ENCODE data around the gene DTX1.

Gene DTX1

GRCh38 chr12:113071135-113072112 lies 14.9 kb downstream of the DTX1 start:
- DNase-seq (ENCODE audit: low read depth) = no peak

GRCh38 chr12:113072136-113072535 lies 15.6 kb downstream of the DTX1 start:
- DNase-seq (ENCODE audit: low read depth) = no peak

DNA sequence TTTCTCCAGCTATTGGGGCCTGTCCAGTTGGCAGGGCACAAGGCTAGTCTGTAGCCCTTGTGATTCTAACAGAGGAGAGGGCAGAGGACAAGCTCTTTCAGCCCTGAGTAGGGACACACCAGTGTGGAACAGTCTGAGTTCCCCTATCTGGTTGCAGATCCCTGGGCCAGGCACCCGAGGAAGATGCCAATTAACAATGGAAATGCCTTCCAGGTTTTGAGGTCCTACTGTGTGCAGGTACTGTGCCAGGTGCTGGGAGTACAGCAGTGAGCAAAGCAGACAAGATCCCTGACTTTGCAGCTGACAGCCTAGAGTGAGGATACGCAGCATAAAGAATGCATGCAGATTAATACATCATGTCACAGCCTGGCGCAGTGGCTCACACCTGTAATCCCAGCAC lies 17.1 kb downstream of the DTX1 start:
- no peak for DNase-seq (ENCODE audit: low read depth)

GRCh38 chr12:113075137-113075683 lies 18.7 kb downstream of the DTX1 start:
- no peak for DNase-seq (ENCODE audit: low read depth)

DNA sequence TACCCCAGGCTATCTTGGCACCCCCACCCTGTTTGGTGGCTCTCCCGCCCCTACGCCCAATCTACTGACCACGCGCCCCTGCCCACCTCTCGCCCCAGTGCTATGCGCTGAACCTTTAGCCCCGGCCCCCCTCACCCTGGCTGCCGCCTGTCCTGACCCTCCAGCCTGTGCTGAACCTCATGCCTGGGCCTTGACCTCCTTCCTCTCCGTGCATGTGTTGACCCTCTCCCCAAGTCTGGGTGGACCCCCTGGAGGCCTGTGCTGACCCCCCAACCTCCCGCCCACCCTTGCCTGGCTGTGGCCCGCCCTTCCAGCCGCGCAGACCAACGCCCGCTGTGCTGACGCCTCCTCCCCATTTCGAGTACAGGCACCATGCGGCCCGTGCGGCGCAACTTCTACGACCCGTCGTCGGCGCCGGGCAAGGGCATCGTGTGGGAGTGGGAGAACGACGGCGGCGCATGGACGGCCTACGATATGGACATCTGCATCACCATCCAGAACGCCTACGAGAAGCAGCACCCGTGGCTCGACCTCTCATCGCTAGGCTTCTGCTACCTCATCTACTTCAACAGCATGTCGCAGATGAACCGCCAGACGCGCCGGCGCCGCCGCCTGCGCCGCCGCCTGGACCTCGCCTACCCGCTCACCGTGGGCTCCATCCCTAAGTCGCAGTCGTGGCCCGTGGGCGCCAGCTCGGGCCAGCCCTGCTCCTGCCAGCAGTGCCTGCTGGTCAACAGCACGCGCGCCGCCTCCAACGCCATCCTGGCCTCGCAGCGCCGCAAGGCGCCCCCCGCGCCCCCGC lies 20.7 kb downstream of the DTX1 start:
- no peak for DNase-seq (ENCODE audit: low read depth)

GRCh38 chr12:113077859-113078255 lies 21.3 kb downstream of the DTX1 start:
- DNase-seq (ENCODE audit: low read depth) = no peak

DNA sequence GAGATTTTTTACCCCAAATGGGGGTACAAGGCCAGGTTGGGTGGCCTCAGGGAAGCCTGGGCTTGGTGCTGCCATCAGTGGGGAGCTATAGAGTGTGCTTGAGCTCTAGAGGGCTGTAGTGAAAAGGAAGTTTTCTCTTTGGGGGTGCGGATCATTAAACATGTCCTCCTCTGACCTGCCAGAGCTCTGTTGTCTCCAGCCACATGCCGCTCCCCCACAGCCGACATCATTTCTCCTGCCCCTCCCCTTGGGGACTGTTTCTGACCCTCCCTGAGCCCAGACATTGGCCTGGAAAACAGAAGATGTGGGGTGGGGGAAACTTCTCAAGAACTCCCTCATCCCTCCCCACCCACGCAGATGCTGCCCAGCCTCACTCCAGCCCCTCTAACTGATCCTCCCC lies 25.3 kb downstream of the DTX1 start:
- DNase-seq (ENCODE audit: low read depth) = no peak

DNA sequence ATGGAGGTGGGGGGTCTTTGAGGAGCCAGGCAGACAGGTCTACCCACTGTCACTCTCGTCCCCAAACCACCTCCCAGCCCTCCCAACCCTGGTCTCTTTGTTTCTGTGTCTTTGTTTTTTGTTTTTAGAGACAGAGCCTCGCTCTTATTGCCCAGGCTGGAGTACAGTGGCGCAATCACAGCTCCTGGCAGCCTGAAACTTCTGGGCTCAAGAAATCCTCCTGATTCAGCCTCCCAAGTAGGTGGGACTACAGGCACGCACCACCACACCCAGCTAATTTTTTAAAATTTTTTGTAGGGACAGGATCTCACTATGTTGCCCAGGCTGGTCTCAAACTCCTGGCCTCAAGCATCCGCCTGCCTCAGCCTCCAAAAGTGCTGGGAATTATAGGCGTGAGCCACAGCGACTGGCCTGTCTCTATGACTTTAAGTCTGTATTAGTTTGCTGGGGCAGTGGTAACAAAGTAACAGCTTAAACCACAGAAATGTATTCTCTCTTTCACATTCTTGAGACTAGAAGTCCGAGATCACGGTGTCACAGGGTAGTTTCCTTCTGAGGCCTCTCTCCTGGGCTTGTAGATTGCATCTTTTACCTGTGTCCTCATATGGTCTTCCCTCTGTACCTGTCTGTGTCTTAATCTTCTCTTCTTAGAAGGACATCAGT lies 26.1 kb downstream of the DTX1 start:
- DNase-seq (ENCODE audit: low read depth) = no peak

GRCh38 chr12:113083863-113084435 lies 27.4 kb downstream of the DTX1 start:
- DNase-seq (ENCODE audit: low read depth) = no peak

- no peak for DNase-seq (ENCODE audit: low read depth)
Observed at GRCh38 chr12:113086249-113087164, 30.0 kb downstream of the DTX1 start.

DNA sequence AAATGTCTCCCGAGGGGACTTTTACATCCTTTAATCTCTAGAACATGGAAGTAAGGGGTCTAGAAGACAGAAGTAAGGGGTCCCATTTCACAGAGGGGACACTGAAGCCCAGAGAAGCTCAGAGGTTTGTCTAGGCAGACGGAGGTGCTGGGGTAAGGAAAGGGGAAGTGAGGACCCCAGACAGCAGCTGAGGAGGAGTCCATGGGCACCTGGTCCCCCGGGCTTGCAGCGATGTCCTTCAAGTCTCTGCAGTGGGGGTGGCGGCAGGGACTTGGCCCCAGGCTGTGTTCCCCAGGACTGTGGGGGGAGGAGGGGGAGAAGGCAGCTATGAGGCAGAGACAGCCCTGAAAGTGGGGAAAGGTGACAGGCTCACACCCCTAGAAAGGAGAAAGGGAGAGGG lies 30.7 kb downstream of the DTX1 start:
- DNase-seq (ENCODE audit: low read depth) = no peak

DNA sequence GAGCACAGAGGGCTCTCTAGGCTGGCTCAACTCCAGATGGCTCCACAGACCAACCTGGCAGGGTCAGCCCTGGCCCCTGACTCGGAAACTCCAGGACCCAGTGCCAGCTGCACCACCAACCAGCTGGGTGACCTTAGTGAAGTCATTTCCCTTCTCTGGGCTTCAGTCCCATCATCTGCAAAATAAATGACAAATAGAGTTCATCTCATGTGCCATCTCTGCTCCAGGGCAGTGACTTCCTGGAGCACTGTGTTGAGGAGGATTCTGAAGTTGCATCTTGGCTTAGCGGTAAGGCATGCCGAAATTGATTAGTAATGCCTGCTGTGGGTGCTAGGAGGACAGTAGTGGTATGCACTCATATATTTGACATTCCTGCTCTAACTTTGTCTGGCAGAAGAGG lies 31.5 kb downstream of the DTX1 start:
- DNase-seq (ENCODE audit: low read depth) = no peak

GRCh38 chr12:113088971-113089756 lies 32.6 kb downstream of the DTX1 start:
- no peak for DNase-seq (ENCODE audit: low read depth)

GRCh38 chr12:113089839-113090238 lies 33.3 kb downstream of the DTX1 start:
- no peak for DNase-seq (ENCODE audit: low read depth)

DNA sequence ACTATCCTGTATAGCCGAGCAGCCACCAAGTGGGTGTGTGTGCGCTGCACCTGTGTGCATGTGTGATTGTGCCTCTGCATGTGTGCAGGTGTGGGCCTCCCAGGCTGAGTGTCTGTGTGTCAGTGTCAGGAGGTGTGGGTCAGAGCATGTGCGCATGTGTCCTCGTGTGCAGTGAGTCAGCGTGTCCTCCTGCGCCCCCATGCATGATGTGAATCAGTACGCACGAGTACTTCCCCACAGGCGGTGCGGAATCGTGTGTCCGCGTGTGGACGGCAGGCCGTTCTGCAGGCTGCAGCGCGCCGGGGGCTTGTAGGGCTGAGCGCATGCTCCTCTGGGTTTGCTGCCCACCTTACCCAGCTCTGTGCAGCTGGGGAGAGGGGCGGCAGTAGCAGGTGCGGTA lies 34.2 kb downstream of the DTX1 start:
- no peak for DNase-seq (ENCODE audit: low read depth)

DNA sequence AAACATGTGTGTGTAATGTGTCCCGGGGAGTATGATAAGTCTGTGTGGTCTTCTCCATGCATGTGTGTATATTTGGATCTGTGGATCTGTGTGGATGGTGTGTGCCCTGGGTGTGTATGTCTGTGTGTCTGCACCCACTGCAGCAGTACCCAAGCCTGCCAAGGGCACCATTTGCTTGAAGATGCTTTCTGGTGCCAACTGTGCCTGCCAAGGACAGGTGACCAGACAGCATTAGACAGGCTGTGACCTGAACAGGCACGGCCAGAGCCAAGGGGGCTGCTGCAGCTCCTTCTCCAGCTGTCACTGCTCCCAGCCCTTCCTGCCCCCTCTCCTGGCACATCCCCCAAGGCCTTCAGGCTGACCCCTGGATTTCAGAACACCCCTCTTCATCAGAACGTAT lies 35.0 kb downstream of the DTX1 start:
- DNase-seq (ENCODE audit: low read depth) = no peak

GRCh38 chr12:113092607-113093408 lies 36.3 kb downstream of the DTX1 start:
- no peak for DNase-seq (ENCODE audit: low read depth)

GRCh38 chr12:113093409-113094101 lies 37.0 kb downstream of the DTX1 start:
- DNase-seq (ENCODE audit: low read depth) = no peak

GRCh38 chr12:113094738-113095137 lies 38.2 kb downstream of the DTX1 start:
- DNase-seq (ENCODE audit: low read depth) = no peak

Measured in T-helper 22 cell (primary cell).